Measurements from ENCODE around the gene MTMR2. TPM values are rescaled to one million over a fixed set of nuclear protein-coding genes. Genes with fewer than 3 reads are reported as not detected.

The MTMR2 gene
- total RNA-seq, 1 experiment from 2014 or later = 51.9 TPM

DNA sequence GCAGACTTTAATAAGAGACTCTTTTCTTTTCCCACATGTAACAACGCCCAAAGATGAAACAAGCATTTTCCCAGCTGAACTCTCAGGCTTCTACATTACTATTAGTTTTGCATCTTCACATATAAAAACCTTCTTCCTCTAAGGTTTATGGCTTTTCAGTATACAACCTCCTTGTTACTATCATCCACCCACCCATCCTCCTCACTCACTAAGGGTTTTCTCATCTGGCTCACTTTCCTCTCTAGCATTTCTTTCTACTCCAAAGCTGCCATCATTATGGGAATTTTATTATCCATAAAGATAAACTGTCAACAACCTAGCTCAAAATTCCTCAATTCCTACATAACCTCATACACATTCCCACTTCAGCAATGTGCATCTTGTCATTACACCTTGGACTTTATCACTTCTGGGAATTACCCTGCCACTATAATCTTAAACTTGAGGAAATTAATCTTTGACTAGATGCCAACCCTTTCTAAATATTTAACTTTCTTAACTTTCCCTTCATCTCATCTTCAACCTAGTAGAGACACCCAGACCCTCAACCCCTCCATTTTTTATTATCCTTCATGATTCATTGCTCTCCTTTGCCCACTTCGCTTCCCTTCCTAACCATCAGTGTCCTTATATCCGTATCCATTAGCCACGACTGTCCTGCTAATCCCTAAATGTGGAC, 30.9 kb downstream of the MTMR2 start:
- Mint-ChIP-seq H3K36me3 (ENCODE audit: insufficient read depth, unreplicated experiment) (no peaks in the 10 kb centered on the region), H3K9me3 (ENCODE audit: unreplicated experiment) (no peaks in the 10 kb centered on the region), H3K27me3 (ENCODE audit: insufficient read depth, unreplicated experiment) (no peaks in the 10 kb centered on the region), H3K4me1 (ENCODE audit: insufficient read depth, unreplicated experiment) (peaks cover 10% of the 10 kb centered on the region), H3K4me3 (ENCODE audit: unreplicated experiment) (no peak overlapping the region), H3K27ac (ENCODE audit: low read depth, unreplicated experiment) (no peak overlapping the region)
- TF ChIP-seq, protein P1, sequence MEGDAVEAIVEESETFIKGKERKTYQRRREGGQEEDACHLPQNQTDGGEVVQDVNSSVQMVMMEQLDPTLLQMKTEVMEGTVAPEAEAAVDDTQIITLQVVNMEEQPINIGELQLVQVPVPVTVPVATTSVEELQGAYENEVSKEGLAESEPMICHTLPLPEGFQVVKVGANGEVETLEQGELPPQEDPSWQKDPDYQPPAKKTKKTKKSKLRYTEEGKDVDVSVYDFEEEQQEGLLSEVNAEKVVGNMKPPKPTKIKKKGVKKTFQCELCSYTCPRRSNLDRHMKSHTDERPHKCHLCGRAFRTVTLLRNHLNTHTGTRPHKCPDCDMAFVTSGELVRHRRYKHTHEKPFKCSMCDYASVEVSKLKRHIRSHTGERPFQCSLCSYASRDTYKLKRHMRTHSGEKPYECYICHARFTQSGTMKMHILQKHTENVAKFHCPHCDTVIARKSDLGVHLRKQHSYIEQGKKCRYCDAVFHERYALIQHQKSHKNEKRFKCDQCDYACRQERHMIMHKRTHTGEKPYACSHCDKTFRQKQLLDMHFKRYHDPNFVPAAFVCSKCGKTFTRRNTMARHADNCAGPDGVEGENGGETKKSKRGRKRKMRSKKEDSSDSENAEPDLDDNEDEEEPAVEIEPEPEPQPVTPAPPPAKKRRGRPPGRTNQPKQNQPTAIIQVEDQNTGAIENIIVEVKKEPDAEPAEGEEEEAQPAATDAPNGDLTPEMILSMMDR (IDR thresholded peaks at IDR 0.05; ENCODE audit: unreplicated experiment) = no peak
- ChIA-PET CTCF (interaction anchor here (0.5 kb wide), 1 partner anchor 1126 kb away, joined by 3 read pairs; no protein-coding TSS in a partner anchor), POLR2A (interaction anchor here (0.6 to 1.2 kb wide), 2 partner anchors 13 to 1799 kb away, joined by 3 read pairs; no protein-coding TSS in a partner anchor)
- intact Hi-C loops (cut with micrococcal nuclease) = no loop called here
- DNase-seq (ENCODE audit: unreplicated experiment) = no peak
- BruUV-seq (replicated peaks) = no TSS peak

DNA sequence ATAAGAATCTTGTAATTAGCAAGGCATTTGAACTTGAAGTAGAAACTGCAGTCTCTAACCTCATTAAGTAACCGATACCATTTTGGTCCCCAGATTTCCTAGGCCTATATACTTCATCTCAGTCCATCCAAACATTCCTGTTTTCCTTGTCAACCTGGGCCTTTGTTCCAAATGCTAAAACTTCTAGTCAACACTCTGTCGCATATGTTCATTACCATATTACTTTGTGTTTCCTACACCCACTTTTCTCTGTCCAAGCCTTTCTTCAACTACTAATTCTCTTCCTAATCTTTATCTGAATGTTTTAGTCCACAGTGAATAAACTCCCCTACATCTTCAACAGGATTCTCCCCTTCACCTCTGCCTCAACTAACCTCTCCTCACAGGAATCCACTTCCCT, 31.4 kb downstream of the MTMR2 start:
- Mint-ChIP-seq H3K9me3 (ENCODE audit: unreplicated experiment) (no peaks in the 10 kb centered on the region), H3K36me3 (ENCODE audit: insufficient read depth, unreplicated experiment) (no peaks in the 10 kb centered on the region)
- no TSS peak for BruUV-seq (replicated peaks)

DNA sequence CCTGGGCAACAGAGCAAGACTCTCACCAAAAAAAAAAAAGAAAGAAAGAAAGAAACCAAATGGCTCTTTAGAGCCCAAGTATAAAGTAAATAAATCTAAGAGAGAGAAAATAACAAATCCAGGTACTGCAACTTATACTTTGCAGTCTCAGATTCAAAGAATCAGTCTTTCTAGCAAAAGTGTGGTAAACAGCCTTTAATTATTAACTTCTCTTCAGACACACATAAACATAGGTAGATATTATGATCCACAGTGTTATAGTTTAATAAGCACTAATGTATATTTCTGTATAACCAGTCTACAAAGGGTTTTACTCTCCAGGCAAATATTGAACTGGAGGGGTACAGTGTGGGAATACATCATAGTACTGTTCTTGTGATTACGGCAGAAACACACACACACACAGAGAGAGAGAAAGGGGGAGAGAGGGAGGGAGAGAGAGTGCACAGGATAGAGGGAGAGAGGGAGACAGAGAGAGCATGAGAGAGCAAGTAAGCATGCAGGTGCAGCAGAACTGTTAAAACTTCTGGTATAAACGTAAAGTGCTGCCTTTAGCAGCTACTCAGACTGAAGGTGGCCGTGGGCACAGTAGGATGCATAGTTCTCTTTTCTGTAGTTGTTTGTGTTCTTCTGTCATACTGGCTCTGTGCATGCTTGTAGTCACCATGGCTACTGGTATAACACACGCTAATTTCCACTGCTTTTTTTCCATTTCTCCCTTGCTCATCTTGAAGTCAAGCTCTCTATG, 32.3 kb downstream of the MTMR2 start:
- Mint-ChIP-seq H3K4me1 (ENCODE audit: insufficient read depth, unreplicated experiment) (peaks cover 10% of the 10 kb centered on the region), H3K4me3 (ENCODE audit: unreplicated experiment) (no peak overlapping the region), H3K27ac (ENCODE audit: low read depth, unreplicated experiment) (no peak overlapping the region), H3K27me3 (ENCODE audit: insufficient read depth, unreplicated experiment) (no peaks in the 10 kb centered on the region), H3K9me3 (ENCODE audit: unreplicated experiment) (no peaks in the 10 kb centered on the region), H3K36me3 (ENCODE audit: insufficient read depth, unreplicated experiment) (no peaks in the 10 kb centered on the region)
- TF ChIP-seq, protein P1 (IDR thresholded peaks at IDR 0.05; ENCODE audit: unreplicated experiment) = no peak
- POLR2A ChIA-PET = interaction anchor here (0.6 to 0.9 kb wide), 3 partner anchors 10 to 335 kb away, joined by 3 to 4 read pairs (median 3); no protein-coding TSS in a partner anchor
- intact Hi-C loops (cut with micrococcal nuclease) = no loop called here
- DNase-seq (ENCODE audit: unreplicated experiment) = no peak
- CTCF ChIA-PET = interaction anchor here (0.7 kb wide), 1 partner anchor 24 kb away, joined by 3 read pairs; no protein-coding TSS in a partner anchor
- no TSS peak for BruUV-seq (replicated peaks)

More for the DNA sequence above, 31.4 kb downstream of the MTMR2 start:
- DNase-seq (ENCODE audit: unreplicated experiment) = no peak
- TF ChIP-seq, protein P1 (IDR thresholded peaks at IDR 0.05; ENCODE audit: unreplicated experiment) = no peak
- Mint-ChIP-seq H3K27me3 (ENCODE audit: insufficient read depth, unreplicated experiment) (no peaks in the 10 kb centered on the region), H3K27ac (ENCODE audit: low read depth, unreplicated experiment) (no peak overlapping the region), H3K4me1 (ENCODE audit: insufficient read depth, unreplicated experiment) (peaks cover 10% of the 10 kb centered on the region), H3K4me3 (ENCODE audit: unreplicated experiment) (no peak overlapping the region)
- intact Hi-C loops (cut with micrococcal nuclease) = no loop called here
- CTCF ChIA-PET = no interaction called here
- POLR2A ChIA-PET = interaction anchor here (0.6 to 1.2 kb wide), 2 partner anchors 13 to 15 kb away, joined by 3 read pairs; no protein-coding TSS in a partner anchor

DNA sequence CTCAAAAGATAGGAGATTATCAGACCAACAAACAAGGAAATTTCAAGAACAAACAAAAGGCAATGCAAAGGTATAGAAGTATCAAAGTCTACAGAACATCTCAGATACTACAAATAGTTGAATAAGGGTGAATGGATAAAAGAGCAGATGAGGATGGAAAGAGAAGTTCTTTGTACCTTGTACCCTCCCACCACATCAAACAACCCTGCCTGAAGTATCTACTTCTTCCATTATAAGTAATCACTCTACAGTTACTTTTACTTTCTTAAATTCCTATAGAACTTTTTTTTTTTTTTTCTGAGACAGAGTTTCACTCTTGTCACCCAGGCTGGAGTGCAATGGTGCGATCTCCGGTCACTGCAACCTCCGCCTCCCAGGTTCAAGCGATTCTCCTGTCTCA, 35.1 kb downstream of the MTMR2 start:
- intact Hi-C loops (cut with micrococcal nuclease) = no loop called here
- peaks cover 14% of the 10 kb centered on the region for H3K4me1 Mint-ChIP-seq (ENCODE audit: insufficient read depth, unreplicated experiment)
- ChIA-PET POLR2A (no interaction called here), CTCF (no interaction called here)
- TF ChIP-seq, protein P1 (IDR thresholded peaks at IDR 0.05; ENCODE audit: unreplicated experiment) = no peak
- no peaks in the 10 kb centered on the region for H3K9me3 Mint-ChIP-seq (ENCODE audit: unreplicated experiment)
- H3K27me3 Mint-ChIP-seq (ENCODE audit: insufficient read depth, unreplicated experiment) = no peaks in the 10 kb centered on the region
- BruUV-seq (replicated peaks) = no TSS peak
- peaks cover 6% of the 10 kb centered on the region for H3K36me3 Mint-ChIP-seq (ENCODE audit: insufficient read depth, unreplicated experiment)
- no peak for DNase-seq (ENCODE audit: unreplicated experiment)
- no peak overlapping the region for H3K27ac Mint-ChIP-seq (ENCODE audit: low read depth, unreplicated experiment)
- no peak overlapping the region for H3K4me3 Mint-ChIP-seq (ENCODE audit: unreplicated experiment)

Measured in MCF 10A (cell line).